HG03439 (cell line): ENCODE measurements around the gene CDCA3.
"Not testable (repeated sequence)": the region's sequence is repeated elsewhere in the genome, so short reads cannot be mapped to it uniquely, and the experiment has no call there.

Experiments
- ATAC-seq: cut with Tn5 transposase; IDR thresholded peaks from one replicate; pipeline ENCODE4 v1.9.1; 2021; ENCODE audit warnings: mild to moderate bottlenecking, moderate library complexity; ENCODE audit not compliant: unreplicated experiment

The CDCA3 gene

GRCh38 chr12:6873094-6874014 is 22.3 kb upstream of the CDCA3 start, which contains the start of gene SPSB2:
SPSB2 (minus strand) TSS chr12:6873303; CDS start chr12:6872901, 402 bp downstream.
- peak; percentile 66 for ATAC-seq

DNA sequence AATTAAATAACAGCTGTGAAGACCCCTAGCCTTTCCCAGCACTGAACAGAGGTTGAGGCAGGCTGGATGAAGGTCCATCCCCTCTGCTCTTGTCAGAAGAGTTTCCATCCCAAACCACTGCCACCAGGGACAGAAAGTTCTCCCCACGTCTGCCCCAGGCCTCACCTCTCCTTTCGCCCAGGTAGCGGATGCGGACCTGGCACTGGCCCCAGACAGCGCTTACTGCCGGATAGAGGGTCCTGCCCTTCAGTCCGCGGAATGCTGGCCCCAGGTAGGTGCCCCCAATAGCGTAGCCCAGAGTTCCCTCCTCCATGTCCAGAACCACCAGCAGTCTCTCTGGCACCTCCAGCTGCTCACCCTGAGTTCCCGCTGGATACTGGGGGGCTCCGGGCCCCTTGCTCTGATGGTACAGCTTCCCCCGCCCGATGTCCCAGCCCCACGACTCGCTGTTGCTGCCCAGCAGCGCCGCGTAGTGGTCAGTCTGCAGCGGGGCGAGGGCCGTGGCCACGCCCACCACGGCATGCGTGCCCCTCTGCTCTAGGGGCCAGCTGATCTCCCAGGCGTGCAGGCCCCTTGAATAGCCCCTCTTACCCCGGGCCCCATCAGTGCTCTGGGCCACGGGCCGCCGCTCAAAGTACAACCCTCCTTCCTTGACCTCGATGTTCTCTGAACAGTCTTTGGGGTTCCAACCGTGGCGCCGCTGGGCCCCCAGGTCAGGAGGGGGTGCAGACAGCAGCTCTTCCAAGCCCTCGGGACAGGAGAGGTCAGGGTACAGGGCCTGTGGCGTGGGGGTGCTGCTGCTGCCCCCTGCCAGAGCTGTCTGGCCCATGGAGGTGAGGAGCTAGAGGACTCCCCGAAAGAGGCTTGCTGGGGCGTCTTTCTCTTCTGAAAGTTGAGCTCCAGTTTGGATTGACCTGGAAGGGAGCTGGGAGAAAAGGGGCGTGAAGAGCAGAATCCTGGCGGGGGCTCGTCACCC is 21.3 kb upstream of the CDCA3 start:
- ATAC-seq: peak; percentile 29

GRCh38 chr12:6871052-6871957 is 20.2 kb upstream of the CDCA3 start:
- ATAC-seq: no peak

GRCh38 chr12:6870304-6870703 is 19.2 kb upstream of the CDCA3 start:
- ATAC-seq: not testable (repeated sequence)

GRCh38 chr12:6869049-6870021 is 18.2 kb upstream of the CDCA3 start:
- ATAC-seq: no peak

DNA sequence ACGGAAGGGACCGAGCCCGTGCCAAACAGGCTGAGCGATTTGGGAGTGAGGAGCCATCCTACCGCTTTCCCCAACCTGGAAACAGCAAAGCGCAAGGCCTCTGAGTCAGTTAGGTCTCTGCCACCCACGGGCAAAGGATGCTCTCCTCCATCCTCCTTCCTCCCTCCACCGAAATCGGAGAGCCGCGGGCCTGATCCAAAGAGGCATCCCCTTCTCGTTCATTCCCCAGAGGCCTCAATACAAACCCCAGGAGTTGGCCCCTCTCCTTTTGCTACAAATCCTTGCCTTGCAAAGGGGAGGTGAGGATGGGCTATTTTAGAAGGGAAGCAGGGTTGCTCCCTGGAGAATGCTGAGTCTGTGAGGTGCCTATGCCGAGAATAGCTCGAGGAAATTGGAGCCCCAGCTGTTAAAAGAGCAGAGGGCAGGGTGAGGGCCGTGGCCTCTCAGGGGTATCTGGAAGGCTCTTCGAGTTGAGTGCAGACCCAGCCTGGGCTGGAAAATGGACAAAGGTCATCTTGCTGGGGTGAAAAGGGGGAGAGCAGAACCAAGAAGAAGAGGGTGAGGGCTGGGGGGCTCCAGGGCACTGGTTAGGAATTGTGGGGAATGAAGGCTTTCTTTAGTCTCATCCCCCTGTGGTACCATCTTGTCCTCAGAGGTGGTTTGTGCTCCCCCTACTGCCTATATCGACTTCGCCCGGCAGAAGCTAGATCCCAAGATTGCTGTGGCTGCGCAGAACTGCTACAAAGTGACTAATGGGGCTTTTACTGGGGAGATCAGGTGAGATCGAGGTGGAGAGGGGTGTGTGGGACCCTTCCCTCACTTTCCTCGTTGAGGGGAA is 17.3 kb upstream of the CDCA3 start:
- no peak for ATAC-seq

DNA sequence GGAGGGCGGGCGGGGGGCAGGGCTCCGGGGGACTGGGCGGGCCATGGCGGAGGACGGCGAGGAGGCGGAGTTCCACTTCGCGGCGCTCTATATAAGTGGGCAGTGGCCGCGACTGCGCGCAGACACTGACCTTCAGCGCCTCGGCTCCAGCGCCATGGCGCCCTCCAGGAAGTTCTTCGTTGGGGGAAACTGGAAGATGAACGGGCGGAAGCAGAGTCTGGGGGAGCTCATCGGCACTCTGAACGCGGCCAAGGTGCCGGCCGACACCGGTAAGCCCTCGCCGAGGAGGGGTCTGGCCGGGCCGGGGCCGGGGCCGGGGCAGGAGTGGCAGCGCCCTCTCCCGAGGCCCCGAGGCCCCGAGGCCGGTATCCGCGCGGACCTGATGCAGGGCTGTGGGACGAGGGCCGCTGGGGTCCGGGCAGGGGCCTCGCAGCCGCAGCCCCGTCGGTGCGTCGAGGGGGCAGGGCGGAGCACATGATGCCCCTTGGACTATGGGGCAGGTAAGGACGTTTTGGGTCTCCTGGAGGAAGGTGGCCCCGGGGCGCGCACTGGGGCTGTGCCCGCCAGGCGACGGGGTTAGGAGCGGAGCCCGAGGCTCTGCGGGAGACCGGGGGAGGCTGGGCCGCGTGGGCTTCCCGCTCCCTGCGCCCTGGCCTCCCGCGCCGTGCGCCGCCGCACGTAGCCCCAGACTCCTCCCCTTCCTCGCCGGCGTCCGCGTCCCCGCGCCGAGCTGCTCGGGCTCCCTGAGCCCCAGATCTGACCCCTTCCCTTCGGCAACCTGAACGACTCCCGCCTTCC is 16.5 kb upstream of the CDCA3 start, which contains the start of gene TPI1:
Gene TPI1 (plus strand): TSS at position 119 of the 798 bp plus-strand sequence. CDS start 36 bp downstream, at position 155.
- peak; percentile 57 for ATAC-seq

DNA sequence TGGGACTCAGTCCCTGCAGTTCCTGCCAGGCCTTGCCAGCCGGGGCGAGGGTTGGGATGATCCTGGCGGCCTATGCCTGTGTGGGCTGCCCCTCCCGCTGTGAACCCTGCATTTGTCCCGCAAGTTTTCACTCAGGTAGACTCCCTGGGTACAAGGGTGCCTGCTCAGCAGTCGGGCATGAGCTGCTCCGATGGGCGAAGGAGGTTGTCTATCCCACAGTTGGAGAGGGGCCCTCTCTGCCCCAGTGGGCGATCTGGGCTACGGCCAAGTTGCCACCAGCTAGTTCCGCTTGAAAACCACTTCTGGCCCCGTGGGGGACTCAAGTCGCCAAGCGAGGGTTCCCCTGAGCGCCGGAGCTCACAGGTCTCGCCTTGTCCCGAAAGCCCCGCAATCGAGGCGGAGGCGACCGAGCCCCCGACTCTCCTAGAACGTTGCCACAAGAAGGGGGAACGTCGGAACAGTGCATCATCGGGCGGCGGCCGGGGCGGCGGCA is 15.9 kb upstream of the CDCA3 start:
- no peak for ATAC-seq

DNA sequence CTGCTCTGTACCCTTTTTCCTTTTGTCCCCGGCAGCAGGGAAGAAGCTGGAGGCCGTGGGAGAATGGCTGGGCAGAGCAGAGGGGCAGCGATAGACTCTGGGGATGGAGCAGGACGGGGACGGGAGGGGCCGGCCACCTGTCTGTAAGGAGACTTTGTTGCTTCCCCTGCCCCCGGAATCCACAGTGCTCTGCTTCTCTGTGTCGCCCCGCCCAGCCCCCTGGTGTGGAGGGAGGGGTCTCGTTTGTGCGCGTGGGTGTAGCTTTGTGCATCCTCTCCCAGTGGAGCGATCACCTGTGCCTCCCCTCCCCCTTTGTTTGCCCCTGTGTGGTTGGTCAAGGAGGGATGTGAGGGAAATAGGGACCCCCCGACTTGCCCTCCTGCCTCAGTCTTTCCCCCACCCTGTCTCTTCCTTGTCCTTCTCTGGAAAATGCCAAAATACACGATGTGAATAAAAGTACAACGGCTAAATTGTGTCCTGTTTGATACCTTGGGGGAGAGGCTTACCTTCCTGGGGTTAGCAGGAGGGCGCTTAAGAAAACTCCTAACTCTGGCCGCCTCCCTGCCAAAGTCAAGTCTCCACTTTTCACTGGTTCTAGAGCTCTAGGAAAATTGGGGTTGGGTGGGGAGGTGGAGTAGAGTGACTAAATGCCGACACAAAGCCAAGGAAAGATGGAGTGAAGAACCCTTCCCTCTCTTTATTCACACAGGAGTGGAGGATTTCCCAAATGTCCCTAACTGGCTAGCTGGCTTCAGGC is 15.3 kb upstream of the CDCA3 start:
- ATAC-seq: no peak

GRCh38 chr12:6865307-6865706 is 14.2 kb upstream of the CDCA3 start:
- not testable (repeated sequence) for ATAC-seq

- ATAC-seq: no peak
Observed at GRCh38 chr12:6863586-6864321, 12.7 kb upstream of the CDCA3 start.

DNA sequence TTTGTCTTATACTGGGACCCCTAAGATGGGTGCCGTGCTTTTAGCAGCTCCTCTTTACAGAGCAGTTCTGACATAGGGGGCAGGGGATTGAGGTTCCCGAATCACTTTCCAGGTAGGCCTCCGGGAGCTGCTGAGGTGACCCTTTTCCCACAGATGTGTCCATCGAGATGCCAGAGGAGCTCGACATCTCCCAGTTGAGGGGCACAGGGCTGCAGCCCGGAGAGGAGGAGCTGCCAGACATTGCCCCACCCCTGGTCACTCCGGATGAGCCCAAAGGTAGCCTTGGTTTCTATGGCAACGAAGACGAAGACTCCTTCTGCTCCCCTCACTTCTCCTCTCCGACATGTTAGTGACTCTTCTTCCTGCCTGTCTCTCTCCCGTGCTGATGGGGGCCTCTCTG is 11.9 kb upstream of the CDCA3 start:
- ATAC-seq: no peak

GRCh38 chr12:6861391-6861790 is 10.3 kb upstream of the CDCA3 start:
- no peak for ATAC-seq

GRCh38 chr12:6860942-6861341 is 9.9 kb upstream of the CDCA3 start:
- no peak for ATAC-seq

DNA sequence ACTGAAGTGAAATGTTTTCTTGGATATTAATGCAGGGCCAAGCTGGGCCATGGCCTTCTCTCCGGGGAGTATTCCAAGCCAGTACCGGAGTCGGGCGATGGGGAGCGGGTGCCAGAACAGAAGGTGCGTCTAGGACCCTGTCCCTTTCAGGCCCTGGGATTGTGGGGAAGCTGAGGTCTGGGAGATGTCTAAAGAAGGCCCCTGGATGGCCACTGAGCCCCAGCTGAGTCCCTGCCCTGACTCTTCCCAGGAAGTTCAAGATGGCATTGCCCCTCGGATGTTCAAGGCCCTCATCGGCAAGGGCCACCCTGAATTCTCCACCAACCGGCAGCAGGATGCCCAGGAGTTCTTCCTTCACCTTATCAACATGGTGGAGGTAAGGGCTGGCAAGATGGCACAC is 9.0 kb upstream of the CDCA3 start:
- no peak for ATAC-seq

- ATAC-seq: no peak
Observed at GRCh38 chr12:6858799-6859198, 7.7 kb upstream of the CDCA3 start.
